Spleen (tissue), 11 donors: Measurements from ENCODE around the gene DENND1A. TPM values are rescaled to one million over a fixed set of nuclear protein-coding genes. Genes with fewer than 3 reads are reported as not detected.

Experiments used
- DNase-seq: peaks from one replicate; pipeline ENCODE4 v3.0.0-alpha.2; 2020
- H3K27ac ChIP-seq, 8 donors: fragments of 200-600 bp; sonication (generic) in 7 of 8; 1 replicate in 4 of 8; 2 replicates in 4 of 8; pipeline versions ENCODE4 v1.5.0 to v1.8.0; 2016 to 2021; ENCODE audit warnings: inconsistent platforms in 4 of 8, mild to moderate bottlenecking in 4 of 8, moderate library complexity in 1 of 8
- H3K27me3 ChIP-seq, 7 donors: fragments of 200-600 bp; sonication (generic) in 6 of 7; replicated peaks in 1 of 7; 1 replicate in 4 of 7; 2 replicates in 3 of 7; pipeline versions ENCODE4 v1.5.0 to v1.8.0; 2016 to 2021; ENCODE audit warnings: inconsistent platforms in 3 of 7, mild to moderate bottlenecking in 1 of 7
- H3K36me3 ChIP-seq, 6 donors: fragments of 200-600 bp; sonication (generic) in 5 of 6; 1 replicate in 4 of 6; 2 replicates in 2 of 6; pipeline versions ENCODE4 v1.5.0 to v1.8.0; 2016 to 2021; ENCODE audit warnings: inconsistent platforms in 2 of 6
- H3K4me1 ChIP-seq, 6 donors: fragments of 200-600 bp; sonication (generic) in 5 of 6; 1 replicate in 3 of 6; 2 replicates in 3 of 6; pipeline versions ENCODE4 v1.5.0 to v1.8.0; 2016 to 2021; ENCODE audit warnings: inconsistent platforms in 3 of 6
- H3K4me3 ChIP-seq, 8 donors: fragments of 200-600 bp; sonication (generic) in 7 of 8; 1 replicate in 4 of 8; 2 replicates in 4 of 8; pipeline versions ENCODE4 v1.5.0 to v1.8.0; 2016 to 2021; ENCODE audit warnings: inconsistent platforms in 4 of 8, mild to moderate bottlenecking in 4 of 8, moderate library complexity in 2 of 8
- H3K9me3 ChIP-seq, 8 donors: fragments of 200-600 bp; sonication (generic) in 7 of 8; 1 replicate in 4 of 8; 2 replicates in 4 of 8; pipeline versions ENCODE4 v1.5.0 to v1.8.0; 2016 to 2021; ENCODE audit warnings: inconsistent platforms in 4 of 8
- POLR2A ChIP-seq, 3 donors: fragments of 450-650 bp; IDR thresholded peaks; one replicate each; pipeline ENCODE4 v1.5.1; 2017; ENCODE audit warnings: antibody characterized with exemption in 3 of 3, mild to moderate bottlenecking in 1 of 3
- POLR2AphosphoS5 ChIP-seq, 3 donors: sonication (generic); formaldehyde crosslinking; IDR thresholded peaks; one replicate each; pipeline ENCODE4 v1.5.1; 2017; ENCODE audit warnings: antibody characterized with exemption in 3 of 3
- WGBS, 5 donors: extraction: QIAGEN DNeasy Blood & Tissue Kit in 3 of 5; methylation state at CpG; one replicate each; pipeline versions ENCODE4 v1.1.5 to v1.1.7; 2013 to 2018; 5-methylcytosine and 5-hydroxymethylcytosine counted together
- intact Hi-C: fragments of 100-400 bp; cut with DNase I; formaldehyde crosslinking; loops from one replicate; pipeline ENCODE4 v1.15.0; 2023; ENCODE audit warnings: low total_unique reads
- polyA plus RNA-seq, 3 donors: library from polyadenylated mRNA; stranded (reverse); fragments of 200-250 nt; gene quantifications; one replicate each; pipeline ENCODE4 v1.2.1, GENCODE V29; 2013
- total RNA-seq, 7 donors: library from RNA; depleted of rRNA in 3 of 7; stranded (reverse); fragments of >200 nt in 3 of 7; fragmentation: NEBNext Ultra II Directional in 4 of 7; extraction: Animal tissue kit (Norgen Biotek cat#: 25700) in 4 of 7; gene quantifications; one replicate each; pipeline versions ENCODE4 v1.1.0 to v1.2.1, GENCODE V29; 2016 to 2021
- TF ChIP-seq, protein P1 (sequence below), 11 experiments: fragments of 200-600 bp in 7 of 11; fragments of 450-650 bp in 4 of 11; sonication (generic) in 4 of 11; IDR thresholded peaks in 8 of 11; conservative IDR thresholded peaks in 3 of 11; 1 replicate in 7 of 11; 2 replicates in 4 of 11; pipeline versions ENCODE4 v1.4.0 to v1.8.0; 2016 to 2021; ENCODE audit warnings: antibody characterized with exemption in 11 of 11, inconsistent platforms in 4 of 11, mild to moderate bottlenecking in 1 of 11
- donor health status: healthy with polysubstance abuse.
- donor health status: DM: no; HTN: no; CAD: no; lungs with moderate emphysema.
- donor health status: DM: no; HTN: no; CAD: no.
- donor health status: Bipolar disorder and iron deficiency.
- donor health status: healthy.
- donor health status: DM: no; HTN: no; CAD: no.
- donor health status: DM: yes; HTN: yes; CAD: no.

DENND1A gene
- total and polyA plus RNA-seq, 10 donors = 5.4 to 59.3 (median 48.8) TPM

DNA sequence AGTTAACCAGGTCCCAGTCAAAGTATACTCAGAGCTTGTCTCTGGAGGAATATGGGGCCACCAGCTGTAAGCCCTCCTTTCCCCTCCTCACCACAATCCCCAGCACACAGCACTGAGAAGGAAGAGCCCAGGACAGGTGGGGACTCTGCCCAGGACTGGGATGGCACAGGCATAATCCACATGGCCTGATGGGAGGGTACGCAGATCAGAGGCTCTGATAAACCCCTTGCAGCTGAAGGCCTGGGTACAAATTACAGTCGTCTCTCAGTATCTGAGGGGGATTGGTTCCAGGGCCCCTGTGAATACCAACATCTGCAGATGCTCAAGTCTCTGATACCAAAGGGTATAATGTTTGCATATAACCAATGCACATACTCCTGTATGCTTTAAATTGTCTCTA, 328.1 kb downstream of the DENND1A start:
- TF ChIP-seq POLR2A (IDR thresholded peaks at IDR 0.05) (no peak), POLR2AphosphoS5 (IDR thresholded peaks at IDR 0.05) (no peak)
- TF ChIP-seq, protein P1, sequence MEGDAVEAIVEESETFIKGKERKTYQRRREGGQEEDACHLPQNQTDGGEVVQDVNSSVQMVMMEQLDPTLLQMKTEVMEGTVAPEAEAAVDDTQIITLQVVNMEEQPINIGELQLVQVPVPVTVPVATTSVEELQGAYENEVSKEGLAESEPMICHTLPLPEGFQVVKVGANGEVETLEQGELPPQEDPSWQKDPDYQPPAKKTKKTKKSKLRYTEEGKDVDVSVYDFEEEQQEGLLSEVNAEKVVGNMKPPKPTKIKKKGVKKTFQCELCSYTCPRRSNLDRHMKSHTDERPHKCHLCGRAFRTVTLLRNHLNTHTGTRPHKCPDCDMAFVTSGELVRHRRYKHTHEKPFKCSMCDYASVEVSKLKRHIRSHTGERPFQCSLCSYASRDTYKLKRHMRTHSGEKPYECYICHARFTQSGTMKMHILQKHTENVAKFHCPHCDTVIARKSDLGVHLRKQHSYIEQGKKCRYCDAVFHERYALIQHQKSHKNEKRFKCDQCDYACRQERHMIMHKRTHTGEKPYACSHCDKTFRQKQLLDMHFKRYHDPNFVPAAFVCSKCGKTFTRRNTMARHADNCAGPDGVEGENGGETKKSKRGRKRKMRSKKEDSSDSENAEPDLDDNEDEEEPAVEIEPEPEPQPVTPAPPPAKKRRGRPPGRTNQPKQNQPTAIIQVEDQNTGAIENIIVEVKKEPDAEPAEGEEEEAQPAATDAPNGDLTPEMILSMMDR (IDR thresholded peaks at IDR 0.05 in 8 of 11, conservative IDR thresholded peaks at IDR 0.05 in 3 of 11) = no peak
- 48 to 100% (median 96%) methylated on average over 2 of the region's 2 CpGs for WGBS, 5 donors
- H3K27me3 ChIP-seq = no peaks in the 10 kb centered on the region
- intact Hi-C loops = no loop called here
- H3K27ac ChIP-seq = no peak overlapping the region
- H3K36me3 ChIP-seq = peaks cover 0 to 55% (median 0%) of the 10 kb centered on the region in 6 donors
- peaks cover 0 to 10% (median 0%) of the 10 kb centered on the region in 6 donors for H3K4me1 ChIP-seq
- no peaks in the 10 kb centered on the region for H3K9me3 ChIP-seq
- DNase-seq = no peak
- H3K4me3 ChIP-seq = no peak overlapping the region

DNA sequence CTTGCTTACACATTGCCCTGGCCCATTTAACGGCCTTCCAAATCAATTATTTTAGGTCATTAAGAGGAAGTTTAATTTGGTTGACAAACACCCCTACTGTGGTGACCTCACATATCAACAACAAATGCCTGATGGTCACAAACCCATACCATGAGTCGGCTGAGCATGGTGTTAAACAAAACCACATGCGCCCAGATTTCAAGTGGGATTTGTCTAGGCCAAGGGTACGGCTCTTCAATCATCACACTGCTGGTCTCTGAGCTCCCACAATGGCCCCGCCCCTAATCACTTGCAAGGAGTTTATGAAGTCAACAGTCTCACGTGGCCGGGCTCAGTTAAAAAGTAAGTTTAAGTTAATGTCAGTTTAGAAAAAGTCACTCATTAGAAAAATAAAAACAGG, 330.1 kb downstream of the DENND1A start:
- intact Hi-C loops = no loop called here
- Histone ChIP-seq H3K9me3 (no peaks in the 10 kb centered on the region), H3K36me3 (peaks cover 0 to 53% (median 0%) of the 10 kb centered on the region in 6 donors), H3K4me3 (no peak overlapping the region), H3K4me1 (peaks cover 0 to 7% (median 0%) of the 10 kb centered on the region in 6 donors), H3K27ac (no peak overlapping the region), H3K27me3 (no peaks in the 10 kb centered on the region)
- TF ChIP-seq, protein P1 (IDR thresholded peaks at IDR 0.05 in 8 of 11, conservative IDR thresholded peaks at IDR 0.05 in 3 of 11) = no peak
- TF ChIP-seq POLR2A (IDR thresholded peaks at IDR 0.05) = no peak
- TF ChIP-seq POLR2AphosphoS5 (IDR thresholded peaks at IDR 0.05) = no peak
- WGBS, 5 donors = 94 to 96% (median 95%) methylated on average over 7 of the region's 7 CpGs
- no peak for DNase-seq

DNA sequence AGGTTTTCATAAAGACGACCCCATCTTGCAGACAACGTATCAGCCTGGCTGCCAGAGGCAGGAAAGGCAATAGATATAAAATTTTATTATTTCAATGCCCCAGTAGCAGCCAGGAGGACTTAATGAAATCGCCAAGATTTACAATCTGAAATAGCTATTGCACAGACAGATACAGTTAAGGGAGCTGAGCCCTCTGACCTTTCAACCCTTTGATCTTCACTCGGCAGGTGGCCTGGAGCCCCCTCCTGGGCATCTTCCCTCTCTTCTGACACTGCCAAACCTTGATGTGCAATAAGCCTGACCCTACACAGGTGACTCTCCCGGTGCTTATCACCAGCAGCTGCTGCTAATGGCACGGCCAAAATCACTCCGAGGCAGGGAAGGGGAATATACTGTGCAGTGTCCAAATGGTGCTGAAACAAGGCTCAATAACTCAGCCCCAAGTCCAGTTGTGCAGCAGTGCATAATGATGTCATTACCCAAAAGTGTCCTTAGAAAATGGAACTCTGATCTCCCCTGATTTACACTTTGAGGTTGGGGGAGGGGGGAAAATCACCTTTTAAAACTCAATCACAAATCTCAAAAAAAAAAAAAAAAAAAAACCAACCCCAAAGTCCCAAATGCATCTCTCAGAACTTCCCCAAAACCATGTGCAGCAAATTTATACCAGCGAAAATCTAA, 331.9 kb downstream of the DENND1A start:
- Histone ChIP-seq H3K36me3 (peaks cover 0 to 41% (median 0%) of the 10 kb centered on the region in 6 donors), H3K27me3 (no peaks in the 10 kb centered on the region), H3K4me3 (no peak overlapping the region), H3K27ac (no peak overlapping the region), H3K4me1 (peaks cover 0 to 8% (median 0%) of the 10 kb centered on the region in 6 donors), H3K9me3 (no peaks in the 10 kb centered on the region)
- no peak for TF ChIP-seq POLR2AphosphoS5 (IDR thresholded peaks at IDR 0.05)
- TF ChIP-seq, protein P1 (IDR thresholded peaks at IDR 0.05 in 8 of 11, conservative IDR thresholded peaks at IDR 0.05 in 3 of 11) = no peak
- DNase-seq = no peak
- 93 to 95% (median 95%) methylated on average over 8 of the region's 8 CpGs for WGBS, 5 donors
- intact Hi-C loops = no loop called here

DNA sequence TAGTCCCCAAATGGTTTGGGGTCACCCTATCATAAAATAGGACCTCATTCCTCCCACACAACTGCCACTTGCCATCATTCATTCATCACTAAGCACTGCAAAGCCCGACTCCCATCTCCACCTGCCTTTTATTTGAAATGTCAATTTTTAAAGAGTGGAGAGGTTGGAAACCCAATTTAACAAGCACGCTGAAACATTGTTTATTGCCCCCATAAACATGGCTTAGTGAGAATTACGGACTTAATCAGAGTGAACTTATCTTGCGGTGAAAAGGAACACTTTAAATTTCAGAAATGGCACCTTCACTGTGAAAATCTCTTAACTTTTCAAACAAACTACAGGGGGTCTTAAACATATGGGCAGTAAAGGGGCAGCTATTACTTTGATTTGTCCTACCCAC, 332.9 kb downstream of the DENND1A start:
- WGBS, 5 donors = 95 to 98% (median 96%) methylated on average over 4 of the region's 4 CpGs
- H3K9me3 ChIP-seq = no peaks in the 10 kb centered on the region
- peaks cover 0 to 32% (median 0%) of the 10 kb centered on the region in 6 donors for H3K36me3 ChIP-seq
- H3K27ac ChIP-seq = no peak overlapping the region
- intact Hi-C loops = no loop called here
- TF ChIP-seq, protein P1 (IDR thresholded peaks at IDR 0.05 in 8 of 11, conservative IDR thresholded peaks at IDR 0.05 in 3 of 11) = no peak
- TF ChIP-seq POLR2AphosphoS5 (IDR thresholded peaks at IDR 0.05) = no peak
- TF ChIP-seq POLR2A (IDR thresholded peaks at IDR 0.05) = no peak
- H3K27me3 ChIP-seq = no peaks in the 10 kb centered on the region
- H3K4me1 ChIP-seq = peaks cover 0 to 8% (median 0%) of the 10 kb centered on the region in 6 donors
- H3K4me3 ChIP-seq = no peak overlapping the region
- no peak for DNase-seq
